PFSK-1 (cell line): ENCODE results near the gene RBX1.

Experiments
- FOXP2 ChIP-seq: optimal IDR thresholded peaks from 2 replicates; pipeline ENCODE3; 2011; ENCODE audit warnings: borderline replicate concordance, control low read depth, inconsistent platforms; ENCODE audit not compliant: insufficient read depth; ENCODE audit errors: extremely low read length, extremely low read depth
- POLR2AphosphoS5 ChIP-seq: IDR thresholded peaks from 2 replicates; pipeline ENCODE4 v1.6.1; 2012; ENCODE audit warnings: low read depth, mild to moderate bottlenecking, control low read depth, low read length, moderate library complexity
- REST ChIP-seq, 2 experiments: IDR thresholded peaks; 2 replicates each; pipeline versions ENCODE4 v1.6.1 to v1.8.0; 2011 to 2012; ENCODE audit warnings: low read depth in 2 of 2, low read length in 2 of 2, control low read depth in 1 of 2, inconsistent platforms in 1 of 2, mild to moderate bottlenecking in 1 of 2, moderate library complexity in 1 of 2; ENCODE audit not compliant: insufficient read depth in 1 of 2
- SIN3A ChIP-seq: IDR thresholded peaks from 2 replicates; pipeline ENCODE4 v1.6.1; 2012; ENCODE audit warnings: mild to moderate bottlenecking, low read length, moderate library complexity, borderline replicate concordance; ENCODE audit not compliant: insufficient read depth
- TAF1 ChIP-seq: IDR thresholded peaks from 2 replicates; pipeline ENCODE4 v1.6.1; 2012; ENCODE audit warnings: low read length, control low read depth, borderline replicate concordance; ENCODE audit not compliant: insufficient read depth

GRCh38 chr22:40995821-40996220, 44.6 kb downstream of the RBX1 start:
- no peak for TF ChIP-seq REST (IDR thresholded peaks at IDR 0.05; ENCODE audit: insufficient read depth in 1 of 2, low read depth in 2 of 2, low read length in 2 of 2)
- TF ChIP-seq TAF1 = no peak
- TF ChIP-seq POLR2AphosphoS5 = no peak
- TF ChIP-seq SIN3A = no peak
- no peak for TF ChIP-seq FOXP2
